ENCODE data around the gene PGS1.

The PGS1 gene

GRCh38 chr17:78399693-78400144 is 21.3 kb downstream of the PGS1 start:
- Histone ChIP-seq H3K27me3 (ENCODE audit: low read length) (no peaks in the 10 kb centered on the region), H3K36me3 (ENCODE audit: low read length) (no peaks in the 10 kb centered on the region), H3K4me3 (ENCODE audit: insufficient read depth, low read length, poor library complexity, severe bottlenecking) (no peak overlapping the region), H3F3A (ENCODE audit: insufficient read depth) (no peaks in the 10 kb centered on the region), H4K20me1 (ENCODE audit: low read depth, low read length) (no peaks in the 10 kb centered on the region), H3K27ac (ENCODE audit: low read depth, low read length) (no peak overlapping the region), H3K9me3 (ENCODE audit: insufficient read depth, low read length) (no peaks in the 10 kb centered on the region), H3K9ac (ENCODE audit: low read length) (no peak overlapping the region), H3K9me2 (replicated peaks; ENCODE audit: insufficient read depth, low read length) (no peaks in the 10 kb centered on the region), H3K4me2 (ENCODE audit: low read depth, low read length, poor library complexity, severe bottlenecking) (no peak overlapping the region), H2AFZ (ENCODE audit: low read depth, low read length, severe bottlenecking) (no peak overlapping the region), H3K79me2 (ENCODE audit: insufficient read depth, low read length) (no peaks in the 10 kb centered on the region; the same call in 1 of the 2 replicates)
- TF ChIP-seq EZH2phosphoT487 (conservative IDR thresholded peaks at IDR 0.05; ENCODE audit: low read length) (no peak), CTCF (IDR thresholded peaks at IDR 0.05; ENCODE audit: insufficient read depth, low read length, poor library complexity, severe bottlenecking) (no peak)

- H3K9me3 ChIP-seq (ENCODE audit: insufficient read depth, low read length) = no peaks in the 10 kb centered on the region
- H3K27me3 ChIP-seq (ENCODE audit: low read length) = no peaks in the 10 kb centered on the region
- H3K4me2 ChIP-seq (ENCODE audit: low read depth, low read length, poor library complexity, severe bottlenecking) = no peak overlapping the region
- no peaks in the 10 kb centered on the region for H4K20me1 ChIP-seq (ENCODE audit: low read depth, low read length)
- H3K9ac ChIP-seq (ENCODE audit: low read length) = no peak overlapping the region
- H3K36me3 ChIP-seq (ENCODE audit: low read length) = no peaks in the 10 kb centered on the region
- TF ChIP-seq CTCF (IDR thresholded peaks at IDR 0.05; ENCODE audit: insufficient read depth, low read length, poor library complexity, severe bottlenecking) (no peak), EZH2phosphoT487 (conservative IDR thresholded peaks at IDR 0.05; ENCODE audit: low read length) (no peak)
- H3K79me2 ChIP-seq (ENCODE audit: insufficient read depth, low read length) = no peaks in the 10 kb centered on the region
- H3F3A ChIP-seq (ENCODE audit: insufficient read depth) = no peaks in the 10 kb centered on the region
- H3K4me3 ChIP-seq (ENCODE audit: insufficient read depth, low read length, poor library complexity, severe bottlenecking) = no peak overlapping the region
- H2AFZ ChIP-seq (ENCODE audit: low read depth, low read length, severe bottlenecking) = no peak overlapping the region
- no peaks in the 10 kb centered on the region for H3K9me2 ChIP-seq (replicated peaks; ENCODE audit: insufficient read depth, low read length)
- no peak overlapping the region for H3K27ac ChIP-seq (ENCODE audit: low read depth, low read length)
These were observed 22.3 kb downstream of the PGS1 start for GRCh38 chr17:78400581-78401240.

GRCh38 chr17:78401246-78401645 is 22.8 kb downstream of the PGS1 start:
- H3K9ac ChIP-seq (ENCODE audit: low read length) = no peak overlapping the region
- no peak for TF ChIP-seq CTCF (IDR thresholded peaks at IDR 0.05; ENCODE audit: insufficient read depth, low read length, poor library complexity, severe bottlenecking)
- TF ChIP-seq EZH2phosphoT487 (conservative IDR thresholded peaks at IDR 0.05; ENCODE audit: low read length) = no peak
- H3K9me3 ChIP-seq (ENCODE audit: insufficient read depth, low read length) = no peaks in the 10 kb centered on the region
- no peak overlapping the region for H3K27ac ChIP-seq (ENCODE audit: low read depth, low read length)
- H2AFZ ChIP-seq (ENCODE audit: low read depth, low read length, severe bottlenecking) = no peak overlapping the region
- H3K9me2 ChIP-seq (replicated peaks; ENCODE audit: insufficient read depth, low read length) = no peaks in the 10 kb centered on the region
- H3K79me2 ChIP-seq (ENCODE audit: insufficient read depth, low read length) = no peaks in the 10 kb centered on the region
- H3F3A ChIP-seq (ENCODE audit: insufficient read depth) = no peaks in the 10 kb centered on the region
- H3K36me3 ChIP-seq (ENCODE audit: low read length) = no peaks in the 10 kb centered on the region
- H3K4me2 ChIP-seq (ENCODE audit: low read depth, low read length, poor library complexity, severe bottlenecking) = no peak overlapping the region
- no peaks in the 10 kb centered on the region for H3K27me3 ChIP-seq (ENCODE audit: low read length)
- no peak overlapping the region for H3K4me3 ChIP-seq (ENCODE audit: insufficient read depth, low read length, poor library complexity, severe bottlenecking)
- H4K20me1 ChIP-seq (ENCODE audit: low read depth, low read length) = no peaks in the 10 kb centered on the region
